NCI-H1048 (cell line): ENCODE results near the gene CYP24A1.

Source experiments
- DNase-seq: peaks from one replicate; lab custom pipeline; 2025; lab: John Stamatoyannopoulos, UW

The CYP24A1 gene

GRCh38 chr20:54201268-54201846 lies 27.6 kb upstream of the CYP24A1 start:
- no peak for DNase-seq

DNA sequence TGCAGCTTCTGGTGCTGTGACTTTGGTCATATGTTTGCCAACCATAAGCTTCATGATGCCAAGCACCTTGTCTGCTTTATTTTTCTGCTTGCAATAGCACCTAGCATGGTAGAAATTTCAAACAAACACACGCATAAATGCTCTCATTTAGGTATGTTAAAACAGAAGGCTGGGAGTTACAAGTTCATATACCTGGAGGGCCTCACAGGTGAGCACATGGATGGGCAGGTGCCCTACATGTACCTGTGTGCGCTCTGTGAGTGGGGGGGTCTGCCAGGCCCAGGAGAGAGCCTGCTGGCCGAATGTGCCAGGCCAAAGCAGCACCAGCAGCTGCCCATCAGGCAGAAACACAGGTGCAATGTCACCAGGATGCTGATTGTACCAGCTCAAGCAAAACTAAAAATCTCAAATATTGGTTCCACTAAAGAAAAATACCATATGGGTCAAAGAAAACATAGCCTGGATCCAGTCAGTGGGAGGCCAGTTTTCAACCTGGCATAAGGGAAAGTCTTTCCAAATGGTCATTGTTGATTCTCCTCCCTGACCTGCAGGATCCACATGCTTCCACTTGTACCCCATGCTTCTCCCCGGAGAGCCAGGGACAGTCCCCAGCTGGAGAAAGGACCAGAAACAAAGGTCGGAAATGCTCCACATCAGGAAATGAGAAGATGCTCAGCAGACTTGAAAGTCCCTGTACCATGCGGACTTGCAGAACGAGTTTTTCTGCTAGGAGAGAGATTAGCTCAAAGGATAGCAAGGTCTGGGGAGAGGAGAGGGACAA lies 26.9 kb upstream of the CYP24A1 start:
- no peak for DNase-seq

GRCh38 chr20:54199721-54200176 lies 26.0 kb upstream of the CYP24A1 start:
- no peak for DNase-seq

DNA sequence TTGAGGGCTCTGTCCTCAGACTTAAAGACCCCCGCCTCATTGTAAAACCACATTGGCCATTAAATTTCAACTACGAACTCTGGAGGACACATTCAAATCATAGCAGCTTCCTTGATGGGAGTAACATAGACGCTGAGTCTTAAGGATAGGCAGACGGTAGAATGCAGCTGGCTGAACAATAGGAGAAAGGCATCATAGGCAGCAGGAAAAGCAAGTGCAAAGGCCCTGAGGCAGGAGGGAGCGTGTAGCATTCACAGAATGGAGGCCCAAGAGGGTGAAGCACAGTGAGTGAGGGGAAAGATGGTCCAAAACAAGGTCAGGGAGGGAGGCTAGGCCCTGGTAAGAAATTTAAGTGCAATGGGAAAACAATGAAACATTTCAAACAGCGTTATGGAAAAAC lies 25.5 kb upstream of the CYP24A1 start:
- no peak for DNase-seq

DNA sequence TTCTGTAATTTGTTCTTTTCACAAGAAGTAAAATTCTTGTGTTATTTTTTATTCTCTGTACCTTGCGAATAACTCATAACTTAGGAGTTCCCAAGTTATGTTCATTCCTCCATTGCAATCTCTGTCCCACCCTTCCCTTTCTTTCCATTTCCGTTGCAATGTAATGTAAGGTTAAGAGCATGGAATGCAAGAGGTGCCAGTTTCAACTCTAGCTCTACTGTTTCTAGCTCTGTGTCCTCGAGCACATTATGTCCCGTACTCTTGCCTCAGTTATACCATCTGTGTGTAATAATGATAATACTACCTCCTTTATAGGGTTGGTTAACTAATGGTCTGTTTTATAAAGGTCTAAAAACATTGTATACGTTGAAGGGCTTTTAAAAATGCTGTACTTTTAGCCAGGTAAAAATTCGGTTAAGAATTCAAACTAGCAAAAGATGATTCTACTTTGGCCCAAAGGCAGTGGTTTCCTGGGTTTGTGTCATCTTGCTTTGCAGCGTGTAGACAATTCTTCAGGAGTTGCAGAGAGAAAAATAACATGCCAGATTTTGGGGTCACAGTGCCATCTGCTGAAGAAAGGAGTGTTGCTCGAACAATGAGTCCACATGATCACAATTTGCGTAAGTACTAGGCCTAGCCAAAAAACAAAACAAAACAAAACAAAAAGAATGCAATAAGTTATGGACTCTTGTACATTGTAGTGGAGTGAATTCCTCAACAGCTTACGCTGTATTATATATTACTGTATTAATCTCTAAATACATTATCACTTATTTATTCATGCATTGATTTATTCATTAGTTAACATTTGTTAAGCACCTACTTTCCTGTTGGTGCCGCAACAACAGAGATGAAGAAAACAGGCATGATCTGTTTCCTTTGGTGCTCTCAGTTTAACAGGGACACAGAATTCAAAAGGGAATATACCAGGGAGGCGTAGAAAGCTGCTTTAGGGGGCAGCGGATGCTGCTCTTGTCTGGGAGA lies 24.1 kb upstream of the CYP24A1 start:
- DNase-seq, result no peak

GRCh38 chr20:54195483-54196472 lies 22.0 kb upstream of the CYP24A1 start:
- DNase-seq, result no peak

- no peak for DNase-seq
Observed at GRCh38 chr20:54194724-54195438, 21.1 kb upstream of the CYP24A1 start.

- DNase-seq, result no peak
Observed at GRCh38 chr20:54193817-54194216, 20.0 kb upstream of the CYP24A1 start.

DNA sequence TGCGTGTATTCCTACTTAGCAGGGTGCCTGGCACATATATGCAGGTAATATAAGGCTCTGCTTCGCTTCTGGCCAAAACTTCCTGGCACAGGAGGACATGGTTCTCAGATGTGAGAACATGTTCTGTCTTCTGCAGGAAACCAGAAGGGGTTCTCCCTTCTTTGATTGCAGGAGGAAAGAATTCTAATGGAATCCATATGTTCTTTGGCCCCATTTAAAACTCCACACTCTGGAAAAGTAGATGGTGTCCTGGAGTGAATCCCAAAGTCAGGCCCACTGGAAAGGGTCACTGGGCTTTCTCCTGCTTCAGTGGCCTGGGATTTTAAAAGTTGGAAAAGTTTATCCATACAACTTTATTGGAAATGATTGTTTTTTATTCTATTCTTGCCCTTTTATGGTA lies 16.4 kb upstream of the CYP24A1 start:
- no peak for DNase-seq

- no peak for DNase-seq
Observed at GRCh38 chr20:54189630-54190029, 15.8 kb upstream of the CYP24A1 start.

GRCh38 chr20:54188132-54188849 lies 14.5 kb upstream of the CYP24A1 start:
- no peak for DNase-seq

- no peak for DNase-seq
Observed at GRCh38 chr20:54184904-54185626, 11.3 kb upstream of the CYP24A1 start.

- DNase-seq, result no peak
Observed at GRCh38 chr20:54184071-54184470, 10.3 kb upstream of the CYP24A1 start.

DNA sequence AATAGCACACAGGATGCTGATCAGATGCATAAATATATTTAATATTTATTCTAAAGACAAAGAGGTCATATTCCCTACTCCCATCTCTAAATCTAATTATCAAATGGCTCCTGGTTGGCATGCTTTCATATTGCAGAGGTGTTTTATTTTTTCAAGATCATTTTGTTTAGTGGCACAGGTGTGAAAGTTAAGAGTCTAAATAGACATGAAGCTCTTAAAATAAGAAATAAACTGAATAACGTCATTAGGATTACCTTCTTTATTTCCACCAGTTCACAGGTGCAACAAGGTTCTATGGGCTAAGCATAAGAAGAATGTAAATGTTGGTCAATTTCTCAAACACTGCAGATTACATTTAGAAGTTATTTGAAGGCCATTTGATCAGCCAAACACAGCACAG lies 7.1 kb upstream of the CYP24A1 start:
- no peak for DNase-seq

DNA sequence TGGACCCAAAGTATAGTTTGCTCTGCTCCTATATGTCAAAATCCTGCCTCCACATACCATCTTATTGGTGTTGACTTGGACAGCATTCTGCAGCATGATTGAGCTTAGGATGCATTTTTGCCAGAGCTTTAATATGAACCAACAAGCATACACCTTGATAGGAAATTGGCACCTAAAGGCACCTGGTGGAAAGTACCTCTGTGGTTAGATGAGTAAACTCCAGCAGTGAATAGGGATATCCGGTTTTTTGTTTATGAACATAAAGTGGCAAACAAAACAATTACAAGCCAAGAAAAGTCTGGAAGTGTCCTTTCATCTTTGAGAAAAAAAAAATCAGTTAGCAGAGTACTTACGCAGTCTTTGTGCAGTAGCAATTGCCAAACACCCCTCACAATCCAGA lies 6.2 kb upstream of the CYP24A1 start:
- DNase-seq, result no peak

- no peak for DNase-seq
Observed at GRCh38 chr20:54178256-54178655, 4.5 kb upstream of the CYP24A1 start.

GRCh38 chr20:54177378-54177777 lies 3.6 kb upstream of the CYP24A1 start:
- no peak for DNase-seq

- DNase-seq, result no peak
Observed at GRCh38 chr20:54176610-54177009, 2.8 kb upstream of the CYP24A1 start.

DNA sequence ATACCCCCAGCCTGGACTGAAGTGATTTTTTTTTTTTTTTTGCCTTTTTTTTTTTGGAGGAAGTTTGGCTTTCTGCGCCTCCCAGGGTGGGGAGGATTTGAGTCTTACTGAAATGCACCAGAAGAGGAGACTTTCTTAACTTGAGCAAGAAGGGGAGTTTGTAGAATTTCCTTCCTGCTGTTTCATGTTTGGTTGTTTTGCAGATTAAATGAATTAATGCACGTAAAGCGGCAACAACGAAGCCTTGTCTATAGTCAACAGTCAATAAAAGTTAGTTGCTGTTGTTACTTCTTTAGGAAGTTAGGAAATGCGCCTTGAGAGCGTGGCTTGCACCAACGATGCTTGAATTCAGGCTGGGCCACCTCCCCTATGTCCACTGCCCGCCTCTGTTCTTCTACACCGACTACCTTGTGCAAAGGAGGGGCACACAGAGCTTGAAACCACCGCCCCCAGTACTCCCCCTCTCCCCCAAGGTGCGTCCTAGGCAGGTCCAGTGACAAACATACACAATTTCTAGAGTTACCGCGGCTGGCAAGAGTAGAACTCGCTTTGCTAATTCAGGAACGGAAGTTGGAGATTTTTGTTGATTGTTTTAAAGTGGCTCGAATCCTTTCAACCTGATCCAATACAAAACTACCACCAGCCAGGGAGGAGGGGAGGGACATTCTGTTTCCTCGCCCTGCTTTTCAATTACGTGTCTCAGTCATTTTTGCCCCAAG lies 830 bp upstream of the CYP24A1 start:
- DNase-seq, result no peak
